Measurements from ENCODE around the gene LGR5.

The LGR5 gene

DNA sequence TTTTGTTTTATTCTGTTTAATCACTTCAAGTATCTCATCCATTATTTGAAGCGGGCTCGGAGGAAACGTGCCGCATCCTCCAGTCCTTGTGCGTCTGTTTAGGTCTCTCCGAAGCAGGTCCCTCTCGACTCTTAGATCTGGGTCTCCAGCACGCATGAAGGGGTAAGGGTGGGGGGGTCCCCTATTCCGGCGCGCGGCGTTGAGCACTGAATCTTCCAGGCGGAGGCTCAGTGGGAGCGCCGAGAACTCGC, 311 bp upstream of the LGR5 start:
- DNase-seq (ENCODE audit: low spot score): no peak

DNA sequence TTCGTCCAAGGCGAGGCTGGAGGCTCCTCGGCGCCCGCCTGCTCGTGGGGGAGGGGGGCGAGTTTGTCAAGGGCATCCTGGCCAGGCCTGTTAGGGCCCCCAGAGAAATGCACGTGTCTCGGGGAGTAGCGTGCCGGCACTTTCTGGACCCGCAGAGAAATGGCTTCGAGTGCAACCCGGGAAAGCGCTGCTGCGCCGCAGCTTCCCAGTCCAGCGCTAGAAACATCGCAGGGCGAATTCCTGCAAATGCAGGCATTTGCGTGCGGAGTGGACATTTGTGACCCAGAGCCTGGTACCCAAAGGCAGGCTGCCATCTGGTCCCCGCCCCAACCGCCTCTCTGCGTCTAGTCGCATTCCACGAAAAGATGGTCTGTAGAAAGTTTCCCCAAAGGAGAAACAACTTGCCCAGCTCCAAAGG, 756 bp downstream of the LGR5 start:
- DNase-seq (ENCODE audit: low spot score): no peak

DNA sequence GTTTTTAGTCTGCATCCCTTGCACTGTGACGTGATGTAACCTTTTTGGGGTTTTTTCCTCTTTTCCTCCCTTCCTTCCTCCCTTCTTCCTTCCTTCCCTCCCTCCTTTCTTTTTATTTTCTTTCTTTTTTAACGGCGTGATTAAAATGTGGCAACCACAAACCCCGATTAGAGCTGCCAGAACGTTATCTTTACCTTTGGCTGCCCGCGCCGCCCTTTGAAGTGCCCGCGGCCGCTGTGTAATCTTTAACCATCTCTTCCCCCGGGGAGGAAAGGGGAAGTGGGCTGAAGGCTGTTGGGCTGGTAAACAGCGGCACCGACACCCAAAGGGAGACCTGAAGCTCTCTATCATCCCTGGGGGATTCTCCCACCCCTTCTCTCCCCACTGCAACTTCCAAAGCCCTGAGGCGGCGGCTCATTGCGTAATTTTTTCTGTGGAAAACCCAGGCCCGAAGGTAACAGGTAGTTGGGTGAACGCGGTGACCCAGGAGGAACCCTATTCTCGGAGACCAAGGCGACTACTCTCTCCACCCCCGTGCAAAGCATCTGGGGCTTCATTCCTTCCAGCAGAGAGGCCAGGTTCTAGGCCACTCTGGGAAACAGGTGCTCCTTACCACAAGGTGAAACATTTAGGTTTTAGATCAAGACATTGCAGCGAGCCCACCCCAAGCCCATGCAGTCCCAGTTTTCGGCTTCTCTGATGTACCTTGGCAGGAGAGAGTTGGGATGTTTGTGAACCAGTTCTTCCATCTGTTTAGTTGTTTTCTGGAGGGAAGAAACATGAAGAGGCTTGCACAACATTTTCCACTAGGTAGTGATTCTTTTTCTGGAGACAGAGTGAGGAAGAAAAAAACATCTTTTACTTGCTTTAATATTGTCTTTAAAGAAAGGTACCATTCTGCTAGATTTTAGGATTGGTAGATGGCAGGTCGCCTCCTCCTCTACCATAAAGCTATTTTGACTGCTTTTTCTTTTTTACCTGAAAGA, 1.5 kb downstream of the LGR5 start:
- DNase-seq (ENCODE audit: low spot score): no peak

DNA sequence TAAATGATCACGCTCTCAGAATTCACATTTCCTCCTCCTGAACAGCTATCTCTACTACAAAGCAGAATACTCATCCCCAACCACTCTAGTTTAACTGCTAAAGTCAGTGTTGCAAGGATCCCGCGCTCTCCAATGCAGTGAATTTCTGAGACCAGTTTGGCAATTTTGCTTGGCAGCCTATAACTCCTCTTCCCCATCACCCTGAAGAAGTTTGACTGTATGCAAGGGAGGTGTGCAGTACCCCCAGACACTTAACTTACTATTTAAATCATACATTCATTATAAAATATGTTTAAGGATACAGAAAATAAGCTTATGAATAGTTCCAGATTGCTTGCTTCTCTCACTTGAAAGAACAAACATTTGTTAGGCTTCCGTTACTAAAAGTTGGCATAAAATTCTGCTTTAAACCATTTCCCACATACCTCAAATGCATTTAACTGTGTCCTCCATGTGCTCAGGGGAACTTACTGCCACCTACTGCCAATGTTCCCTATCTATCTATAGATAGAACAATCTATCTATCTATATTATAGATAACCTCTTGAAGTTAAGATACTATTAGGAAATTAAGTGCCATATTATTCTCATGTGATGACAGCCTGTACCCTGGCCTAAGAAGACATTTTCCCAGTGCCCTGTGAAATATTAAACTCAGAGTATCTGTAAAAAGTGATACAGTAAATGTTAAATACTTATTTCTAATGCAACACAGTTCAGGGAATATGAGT, 2.4 kb downstream of the LGR5 start:
- no peak for DNase-seq (ENCODE audit: low spot score)

DNA sequence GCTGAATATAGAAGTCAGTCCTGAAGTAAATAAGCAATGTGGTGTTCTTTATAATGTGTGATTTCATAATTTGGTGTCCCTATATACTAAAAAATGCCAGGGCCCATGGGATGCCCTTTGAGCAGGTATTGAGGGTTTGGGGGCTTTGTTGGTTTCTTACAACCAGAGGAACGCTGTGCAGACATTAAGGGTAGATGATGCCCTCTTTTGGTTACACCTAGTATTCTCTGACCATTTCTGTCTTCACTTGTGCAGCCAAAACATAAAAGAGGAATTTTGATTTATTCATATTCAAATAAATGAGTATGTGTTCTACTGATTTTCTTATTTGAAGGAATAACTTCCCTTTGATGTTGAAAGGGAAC, 3.0 kb downstream of the LGR5 start:
- DNase-seq (ENCODE audit: low spot score): no peak

DNA sequence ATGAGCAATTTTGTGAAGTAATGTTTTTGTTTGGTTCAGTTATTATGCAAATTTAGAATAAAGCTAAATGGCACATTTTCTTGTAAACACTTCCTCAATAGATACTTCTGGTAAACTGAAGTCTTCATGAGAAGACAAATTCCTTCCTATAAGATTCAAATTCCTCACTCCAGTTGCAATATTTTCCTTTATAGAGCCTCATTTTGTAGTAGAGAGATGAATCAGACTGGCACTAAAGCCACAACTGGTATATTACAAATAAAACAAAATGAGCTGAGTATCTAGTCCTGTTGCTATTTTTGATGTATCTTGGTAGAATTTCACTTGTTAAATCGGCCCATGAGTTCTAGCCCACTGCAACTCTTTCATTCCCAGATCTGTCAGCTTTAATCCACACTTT, 5.5 kb downstream of the LGR5 start:
- no peak for DNase-seq (ENCODE audit: low spot score)

DNA sequence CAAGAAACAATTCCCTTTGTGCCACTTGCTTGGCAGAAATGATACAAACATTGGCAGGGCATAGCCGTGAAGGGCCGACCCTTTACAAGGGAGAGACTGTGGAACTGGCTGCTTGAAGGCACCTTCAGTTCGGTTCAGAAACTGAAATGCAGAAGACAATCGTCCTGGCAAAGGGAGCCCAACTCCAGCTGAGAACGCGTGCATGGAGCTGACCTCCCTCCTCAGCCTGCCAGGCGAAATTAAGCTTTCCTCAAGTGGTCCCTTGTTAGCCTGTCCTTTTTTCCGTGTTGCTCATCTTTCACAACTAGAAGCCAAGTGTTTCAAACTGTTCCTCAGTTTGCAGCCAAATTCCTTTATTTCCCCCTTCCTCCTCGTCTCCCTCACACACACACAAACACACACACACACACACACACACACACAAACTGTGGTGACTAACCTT, 8.1 kb downstream of the LGR5 start:
- no peak for DNase-seq (ENCODE audit: low spot score)

DNA sequence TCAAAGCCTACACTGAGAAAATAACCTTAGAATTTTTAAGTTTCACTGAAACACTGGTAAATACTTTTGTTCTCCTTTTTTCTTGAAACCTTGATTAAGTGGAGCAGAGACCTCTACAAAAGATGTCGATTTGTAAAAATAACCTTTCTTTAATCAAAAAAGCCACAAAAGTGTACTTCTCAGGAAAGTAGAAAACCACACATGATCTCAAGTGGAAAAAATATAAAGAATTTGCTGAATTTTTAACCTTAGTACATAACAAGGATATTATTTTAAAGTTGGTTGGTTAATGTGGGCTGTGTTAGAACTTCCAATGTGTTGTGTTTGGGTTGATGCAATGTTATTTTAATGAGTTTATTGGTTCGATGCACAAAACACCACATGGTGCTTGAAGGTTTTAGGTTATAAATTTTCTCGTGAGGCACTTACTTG, 8.6 kb downstream of the LGR5 start:
- no peak for DNase-seq (ENCODE audit: low spot score)

DNA sequence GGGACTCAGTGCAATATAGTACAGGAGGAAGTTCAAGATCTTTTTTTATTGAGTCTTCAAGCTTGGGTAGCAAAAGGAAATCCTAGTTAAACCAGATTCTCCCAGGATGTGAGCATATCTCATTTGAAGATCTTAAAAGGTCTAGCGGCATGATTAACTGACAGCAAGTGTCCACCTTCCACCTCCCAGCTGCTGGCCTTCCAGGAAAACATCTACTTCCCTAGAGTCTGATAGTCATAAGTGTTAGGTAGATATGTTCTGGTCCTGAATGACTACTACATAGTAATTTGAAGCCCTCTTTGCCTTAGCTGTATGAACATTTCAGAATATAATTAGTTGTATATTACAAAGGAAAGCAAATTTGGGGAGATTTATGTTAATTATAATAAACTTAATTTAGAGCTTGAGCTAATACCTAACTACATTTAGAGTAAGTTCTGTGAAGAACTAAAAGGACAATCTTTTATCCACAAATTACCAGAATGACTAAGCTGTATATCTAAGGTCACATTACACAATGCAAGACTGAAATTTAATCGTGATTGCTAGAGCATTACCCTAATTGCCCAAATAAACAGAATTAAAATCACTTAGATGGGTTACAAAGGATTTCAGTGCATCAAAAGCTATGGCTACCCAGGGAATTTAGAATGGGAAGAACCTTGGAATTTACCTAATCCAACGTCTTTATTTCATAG, 9.9 kb downstream of the LGR5 start:
- DNase-seq (ENCODE audit: low spot score): no peak

DNA sequence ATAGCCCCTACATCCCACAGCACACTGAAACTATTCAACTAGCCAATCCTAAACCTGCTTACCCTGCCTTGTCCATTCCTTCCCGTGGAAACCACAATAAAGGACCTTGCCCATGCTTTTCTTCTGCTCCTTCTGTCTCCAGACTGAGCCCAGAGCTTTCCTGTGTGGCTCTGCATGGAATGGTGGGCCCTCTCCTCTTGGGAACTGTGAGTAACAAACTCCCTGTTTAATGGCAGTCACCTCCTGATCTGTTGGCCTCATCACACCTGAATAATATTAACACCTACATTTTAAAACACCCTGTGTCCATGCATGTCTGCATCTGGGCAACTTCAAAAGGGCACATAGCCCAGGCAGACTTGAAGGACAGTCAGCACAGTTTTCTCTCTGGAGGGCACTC, 12.4 kb downstream of the LGR5 start:
- no peak for DNase-seq (ENCODE audit: low spot score)

DNA sequence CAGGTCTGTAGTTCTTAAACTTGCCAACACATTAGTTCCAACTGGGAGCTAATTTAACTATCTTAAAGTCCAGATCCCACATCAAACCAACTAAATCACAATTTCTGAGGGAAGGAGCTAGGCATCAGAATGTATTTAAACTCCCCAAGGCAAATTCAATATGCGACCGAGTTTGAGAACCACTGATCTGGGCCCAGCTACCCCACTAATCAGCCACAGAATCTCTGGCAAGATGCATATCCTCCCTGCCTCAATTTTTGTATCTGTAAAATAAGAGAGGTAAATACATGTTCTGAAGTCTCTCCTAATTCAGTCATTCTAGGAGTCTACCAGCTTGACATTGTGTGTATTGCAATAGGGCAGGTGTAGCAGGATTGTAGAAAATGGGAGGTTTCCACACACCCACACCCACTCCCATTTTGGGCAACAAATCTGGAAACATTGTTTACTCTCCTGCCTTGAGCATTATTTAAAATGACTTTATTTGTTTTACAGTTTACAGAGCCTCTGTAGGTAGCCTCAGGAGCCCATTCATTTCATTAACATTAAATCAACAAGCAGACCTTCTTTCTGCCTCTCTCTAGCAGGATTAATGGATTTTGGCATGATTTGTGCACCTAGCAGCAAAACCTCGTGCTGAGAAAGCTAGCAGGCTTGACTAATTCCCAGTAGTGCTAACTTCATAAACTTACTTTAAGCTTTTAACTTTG, 15.6 kb downstream of the LGR5 start:
- no peak for DNase-seq (ENCODE audit: low spot score)

DNA sequence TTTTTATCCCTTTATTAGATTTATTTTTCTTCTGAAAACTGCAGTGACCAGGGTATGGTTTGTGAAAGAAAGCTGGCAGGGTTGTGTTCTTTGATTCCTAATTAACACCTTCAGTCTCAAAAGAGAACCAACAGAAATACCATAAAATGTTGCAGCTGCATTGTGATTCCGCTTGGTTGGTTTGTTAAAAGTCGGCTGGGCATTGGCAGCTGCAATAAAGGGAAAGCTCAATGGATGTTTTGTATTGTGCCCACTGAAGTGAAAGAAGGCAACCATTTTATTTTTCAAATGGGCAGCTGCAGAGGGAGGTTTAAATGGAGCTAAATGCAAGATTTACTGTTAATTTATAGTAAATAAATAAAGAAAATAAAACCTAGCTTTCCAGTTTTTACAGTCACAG, 16.7 kb downstream of the LGR5 start:
- DNase-seq (ENCODE audit: low spot score): no peak

DNA sequence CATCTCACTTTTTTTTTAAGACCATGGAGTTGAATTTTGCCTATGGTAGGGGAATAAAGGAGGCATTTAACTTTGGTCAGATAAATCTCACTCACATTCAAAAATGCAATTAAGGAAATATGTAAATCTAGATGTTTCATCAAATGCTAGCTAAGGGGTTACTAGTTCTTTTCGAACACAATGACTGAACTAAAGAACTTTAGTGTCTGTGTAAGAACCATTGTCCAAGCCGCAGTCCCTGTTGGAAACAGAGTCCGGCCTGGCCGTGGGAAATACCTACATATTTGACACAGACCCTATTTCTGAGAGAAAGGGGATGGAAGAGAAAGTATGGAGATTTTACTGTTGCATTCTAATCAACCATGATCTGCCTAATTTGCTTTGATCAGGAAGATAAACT, 17.4 kb downstream of the LGR5 start:
- DNase-seq (ENCODE audit: low spot score): no peak

DNA sequence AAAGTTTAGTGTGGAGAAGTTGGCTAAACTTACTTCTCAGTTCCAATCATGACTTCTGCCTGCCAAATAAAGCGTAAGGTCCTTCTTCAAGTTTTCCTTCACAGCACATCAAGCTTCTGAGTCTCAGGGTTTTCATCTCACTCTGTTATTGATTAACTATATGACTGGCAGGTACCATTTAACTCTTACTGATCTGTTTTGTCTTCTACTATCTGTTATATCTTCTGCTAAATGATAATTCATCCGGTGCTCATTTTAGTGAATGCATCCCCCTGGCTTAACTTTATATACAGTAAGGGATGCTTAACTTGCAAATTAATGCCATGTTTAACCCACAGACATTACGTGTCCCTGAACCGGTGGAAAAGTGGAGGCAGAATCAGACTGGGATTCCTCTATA, 20.7 kb downstream of the LGR5 start:
- DNase-seq (ENCODE audit: low spot score): no peak

DNA sequence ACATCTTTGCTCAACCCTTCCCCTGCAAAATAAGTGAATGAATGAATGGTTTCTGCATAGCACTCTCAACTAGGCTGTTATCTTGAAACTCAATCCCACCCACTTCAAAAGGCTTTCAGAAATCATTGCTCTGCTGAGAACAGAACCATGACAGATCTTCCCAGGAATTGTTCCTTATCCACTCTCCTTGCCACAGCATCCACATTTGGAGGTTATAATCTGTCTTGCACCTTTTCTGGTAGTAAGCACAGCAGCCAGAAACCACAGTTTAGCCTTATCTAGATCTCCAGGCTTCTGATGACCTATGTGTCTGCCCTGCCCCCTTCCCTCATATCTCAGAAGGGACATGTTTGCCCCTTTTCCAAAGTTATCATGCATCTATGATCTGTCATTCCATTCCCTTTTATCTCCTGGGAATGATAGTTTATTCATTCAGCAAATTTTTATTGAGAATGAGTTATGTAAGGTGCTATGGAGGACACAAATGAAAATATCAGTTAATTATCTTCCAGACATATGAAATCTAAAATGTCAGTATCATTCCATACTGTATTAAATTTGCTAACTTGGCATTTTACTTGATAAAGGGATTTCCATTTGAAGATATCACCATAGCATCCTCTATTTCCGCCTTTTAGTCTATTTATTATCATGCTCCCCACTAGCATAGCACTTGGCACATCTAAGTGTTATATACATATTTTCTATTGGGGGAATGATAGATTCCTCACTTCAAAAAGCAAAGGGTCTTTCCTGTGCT, 21.4 kb downstream of the LGR5 start:
- DNase-seq (ENCODE audit: low spot score): no peak

DNA sequence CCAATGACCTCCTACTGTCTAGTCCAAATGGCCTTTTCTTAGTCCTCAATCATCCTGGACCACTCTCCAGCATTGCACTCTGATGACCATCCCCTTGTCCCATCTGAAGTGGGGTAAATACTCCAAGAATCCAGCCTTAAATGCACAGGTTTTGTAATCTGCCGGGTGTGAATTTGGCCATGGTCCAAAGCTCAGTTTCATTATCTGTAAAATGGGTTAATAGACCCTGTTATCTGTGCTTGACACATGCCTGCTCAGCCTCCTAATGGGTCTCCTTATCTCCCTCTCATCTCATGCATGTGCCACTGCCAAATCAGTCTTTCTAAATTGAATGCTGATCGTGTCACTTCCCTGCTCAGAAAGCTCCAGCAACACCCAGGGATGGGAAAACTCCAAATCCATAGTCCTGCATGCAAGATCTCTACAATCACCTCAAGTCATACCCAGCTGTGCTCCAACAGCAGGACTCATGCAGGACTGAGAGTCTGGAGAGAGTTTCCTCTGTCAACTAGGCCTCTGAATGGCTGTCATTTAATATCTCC, 22.3 kb downstream of the LGR5 start:
- no peak for DNase-seq (ENCODE audit: low spot score)

DNA sequence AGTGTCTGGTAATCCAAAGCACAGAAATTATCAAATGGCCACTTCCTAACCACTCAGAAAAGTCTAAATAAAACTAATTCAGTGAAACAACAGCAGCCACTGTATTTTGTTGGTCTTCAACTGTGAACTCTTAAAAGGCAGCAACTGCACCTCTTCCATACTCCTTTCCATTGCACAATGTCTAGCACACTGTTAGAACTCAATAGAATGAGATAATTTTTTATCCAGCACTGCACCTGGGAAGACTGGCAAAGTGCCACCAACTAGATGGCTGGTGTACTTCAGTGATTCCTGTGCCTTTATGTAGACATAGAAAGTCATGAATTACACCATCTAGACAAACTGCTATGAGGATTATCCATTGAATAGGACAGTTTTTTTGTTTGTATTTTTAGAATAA, 26.2 kb downstream of the LGR5 start:
- peak; percentile 12 for DNase-seq (ENCODE audit: low spot score)

DNA sequence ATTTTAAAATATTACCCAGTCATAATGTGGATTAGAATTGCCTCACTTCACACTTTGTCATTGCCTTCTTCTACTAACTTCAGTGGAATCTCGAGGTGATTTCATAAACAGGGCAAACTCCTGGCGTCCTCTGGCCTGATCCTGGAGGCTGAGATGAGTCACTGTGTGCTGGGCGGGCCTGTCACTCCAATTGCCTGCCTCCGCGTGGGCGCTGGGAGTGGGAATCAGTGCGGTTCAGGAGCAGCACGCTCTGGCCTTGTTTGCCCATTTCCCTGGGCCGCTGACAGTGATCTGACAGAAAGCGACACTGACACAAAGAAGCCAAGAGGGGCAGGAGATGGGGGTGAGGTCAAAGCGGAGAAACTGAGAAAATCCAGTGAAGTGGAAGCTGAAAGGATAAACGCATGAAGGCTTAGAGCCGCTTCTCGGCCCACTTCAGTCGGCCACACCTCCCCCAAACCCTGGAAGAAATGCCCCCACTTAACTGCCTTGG, 29.7 kb downstream of the LGR5 start:
- DNase-seq (ENCODE audit: low spot score): no peak

DNA sequence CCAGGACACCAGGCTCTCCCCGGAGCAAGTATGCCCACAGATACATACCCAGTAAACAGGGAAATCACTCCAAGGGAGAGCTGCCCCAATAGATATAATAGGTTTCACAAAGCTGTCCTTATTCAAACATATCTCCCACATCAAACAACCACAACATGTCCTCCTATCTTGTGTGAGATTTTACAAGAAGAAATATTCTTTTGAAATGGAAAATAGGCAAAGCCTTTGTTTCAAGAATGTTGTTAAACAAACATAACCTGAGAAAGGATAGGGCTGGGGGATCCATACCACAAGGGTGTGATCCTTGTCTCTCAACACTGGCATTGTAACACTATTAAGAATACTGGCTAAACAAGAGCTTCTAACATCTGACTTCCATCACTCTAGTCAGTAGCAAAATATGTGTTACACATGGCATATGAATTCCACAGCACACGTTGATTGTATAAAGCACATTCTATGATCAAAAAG, 32.9 kb downstream of the LGR5 start:
- no peak for DNase-seq (ENCODE audit: low spot score)

DNA sequence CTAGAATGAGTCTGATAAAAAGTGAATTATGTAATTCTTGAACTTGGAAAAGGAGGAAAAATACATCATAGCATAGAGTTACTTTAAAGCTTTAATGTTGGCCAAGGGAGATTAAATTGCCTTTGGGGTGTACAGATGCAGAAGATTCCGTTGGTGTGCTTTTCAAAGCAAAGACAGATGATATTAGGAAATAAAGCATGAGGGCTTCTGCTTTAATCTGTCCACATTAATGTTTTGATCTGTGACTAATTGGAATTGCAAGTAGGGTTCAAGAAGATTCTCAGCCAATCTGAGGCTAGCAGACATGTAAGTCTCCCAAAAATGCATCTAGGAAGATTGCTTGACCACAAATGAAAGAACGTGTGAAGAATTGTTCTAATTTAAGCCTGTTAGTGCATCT, 35.2 kb downstream of the LGR5 start:
- no peak for DNase-seq (ENCODE audit: low spot score)

DNA sequence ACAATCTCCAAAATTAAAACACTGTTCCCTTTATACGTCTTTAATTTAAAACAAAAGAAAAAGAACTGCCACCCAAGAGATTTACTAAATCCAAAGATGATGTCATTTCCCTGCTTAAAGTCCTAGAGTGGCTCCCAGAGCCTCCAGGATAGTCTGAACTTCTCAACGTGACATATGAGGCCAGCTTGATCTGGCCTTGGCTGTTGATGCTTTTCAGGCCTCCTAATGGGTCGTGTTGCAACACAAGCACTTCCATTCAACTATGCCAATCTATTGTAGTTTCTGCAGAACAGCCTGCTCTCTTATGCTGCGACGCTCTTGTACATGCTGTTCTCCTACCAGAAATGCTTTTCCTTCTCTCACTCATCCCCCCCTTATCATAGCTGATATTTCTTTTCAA, 35.7 kb downstream of the LGR5 start:
- no peak for DNase-seq (ENCODE audit: low spot score)
